ENCODE measurements around the gene GBA2.

Gene GBA2

GRCh38 chr9:35792024-35792813, 43.2 kb upstream of the GBA2 start:
- ChIA-PET POLR2A (no interaction called here), CTCF (interaction anchor here (1.3 to 2.4 kb wide), 5 partner anchors 20 to 90 kb away, joined by 4 to 11 read pairs (median 9); partner anchors contain the start of genes MSMP and SPAG8)
- TF ChIP-seq CTCF (IDR thresholded peaks at IDR 0.05; ENCODE audit: control extremely low read depth, extremely low read depth, low read depth, missing control alignments), result no peak
- DNase-seq (ENCODE audit: extremely low spot score), result no peak

- no peak for TF ChIP-seq CTCF (IDR thresholded peaks at IDR 0.05; ENCODE audit: control extremely low read depth, extremely low read depth, low read depth, missing control alignments)
Observed at GRCh38 chr9:35791297-35791921, 42.4 kb upstream of the GBA2 start, which contains the start of gene NPR2. TSS of gene NPR2 (plus strand) at chr9:35791591. CDS start at chr9:35792409, 818 bp downstream.

GRCh38 chr9:35790385-35791296, 41.6 kb upstream of the GBA2 start:
- peak; percentile 67 for TF ChIP-seq CTCF (IDR thresholded peaks at IDR 0.05; ENCODE audit: control extremely low read depth, extremely low read depth, low read depth, missing control alignments)
- peak; percentile 85 for DNase-seq (ENCODE audit: extremely low spot score)
- CTCF ChIA-PET, result interaction anchor here (0.7 to 4.1 kb wide), 40 partner anchors 8 to 187 kb away, joined by 3 to 72 read pairs (median 6); partner anchors contain the start of genes FAM221B, HINT2, MSMP and SPAG8
- POLR2A ChIA-PET, result no interaction called here

More at GRCh38 chr9:35791297-35791921, 42.4 kb upstream of the GBA2 start, which contains the start of gene NPR2:
- no peak for DNase-seq (ENCODE audit: extremely low spot score)
- CTCF ChIA-PET, result interaction anchor here (2.4 to 4.1 kb wide), 3 partner anchors 19 to 37 kb away, joined by 9 to 45 read pairs (median 11); partner anchors contain the start of gene MSMP
- POLR2A ChIA-PET, result no interaction called here

GRCh38 chr9:35790025-35790384, 41.0 kb upstream of the GBA2 start:
- TF ChIP-seq CTCF (IDR thresholded peaks at IDR 0.05; ENCODE audit: control extremely low read depth, extremely low read depth, low read depth, missing control alignments), result no peak
- POLR2A ChIA-PET, result no interaction called here
- DNase-seq (ENCODE audit: extremely low spot score), result no peak
- CTCF ChIA-PET, result interaction anchor here (0.7 to 4.1 kb wide), 39 partner anchors 8 to 186 kb away, joined by 3 to 72 read pairs (median 6); partner anchors contain the start of genes FAM221B, HINT2, MSMP and SPAG8

- no peak for TF ChIP-seq CTCF (IDR thresholded peaks at IDR 0.05; ENCODE audit: control extremely low read depth, extremely low read depth, low read depth, missing control alignments)
- no peak for DNase-seq (ENCODE audit: extremely low spot score)
- POLR2A ChIA-PET, result no interaction called here
- CTCF ChIA-PET, result interaction anchor here (0.7 to 4.1 kb wide), 38 partner anchors 7 to 141 kb away, joined by 3 to 72 read pairs (median 6); partner anchors contain the start of genes HINT2, MSMP and SPAG8
Observed at GRCh38 chr9:35789541-35789940, 40.5 kb upstream of the GBA2 start.
